HG03571 (cell line): ENCODE results near the gene AUTS2.
"Not testable (repeated sequence)": the region's sequence is repeated elsewhere in the genome, so short reads cannot be mapped to it uniquely, and the experiment has no call there.

ENCODE experiments used
- ATAC-seq: cut with Tn5 transposase; IDR thresholded peaks from one replicate; pipeline ENCODE4 v1.9.1; 2021; ENCODE audit not compliant: unreplicated experiment

Gene AUTS2

GRCh38 chr7:70355198-70356020 is 757.1 kb downstream of the AUTS2 start:
- no peak for ATAC-seq

- no peak for ATAC-seq
Observed at GRCh38 chr7:70356085-70356786, 758.0 kb downstream of the AUTS2 start.

GRCh38 chr7:70356787-70357328 is 758.6 kb downstream of the AUTS2 start:
- ATAC-seq: no peak

GRCh38 chr7:70360557-70360956 is 762.3 kb downstream of the AUTS2 start:
- no peak for ATAC-seq

GRCh38 chr7:70361821-70362220 is 763.5 kb downstream of the AUTS2 start:
- no peak for ATAC-seq

GRCh38 chr7:70364393-70364792 is 766.1 kb downstream of the AUTS2 start:
- ATAC-seq: not testable (repeated sequence)

- ATAC-seq: no peak
Observed at GRCh38 chr7:70371652-70372051, 773.4 kb downstream of the AUTS2 start.

- ATAC-seq: no peak
Observed at GRCh38 chr7:70372768-70373515, 774.7 kb downstream of the AUTS2 start.

- ATAC-seq: no peak
Observed at GRCh38 chr7:70374772-70375533, 776.7 kb downstream of the AUTS2 start.

- no peak for ATAC-seq
Observed at GRCh38 chr7:70376561-70377031, 778.3 kb downstream of the AUTS2 start.

GRCh38 chr7:70377957-70378356 is 779.7 kb downstream of the AUTS2 start:
- ATAC-seq: no peak

GRCh38 chr7:70379210-70379609 is 780.9 kb downstream of the AUTS2 start:
- ATAC-seq: no peak

GRCh38 chr7:70380421-70381015 is 782.2 kb downstream of the AUTS2 start:
- ATAC-seq: no peak

GRCh38 chr7:70383066-70383782 is 784.9 kb downstream of the AUTS2 start:
- ATAC-seq: no peak

GRCh38 chr7:70384024-70384423 is 785.7 kb downstream of the AUTS2 start:
- no peak for ATAC-seq

- ATAC-seq: no peak
Observed at GRCh38 chr7:70384891-70385290, 786.6 kb downstream of the AUTS2 start.

- ATAC-seq: no peak
Observed at GRCh38 chr7:70387217-70387616, 788.9 kb downstream of the AUTS2 start.

GRCh38 chr7:70389531-70390151 is 791.4 kb downstream of the AUTS2 start:
- no peak for ATAC-seq

- no peak for ATAC-seq
Observed at GRCh38 chr7:70390251-70390650, 792.0 kb downstream of the AUTS2 start.
